Muscle of back (tissue), 11 donors: ENCODE data around the gene ARMH2. TPM values are rescaled to one million over a fixed set of nuclear protein-coding genes. Genes with fewer than 3 reads are reported as not detected.
"Not testable (repeated sequence)": the region's sequence is repeated elsewhere in the genome, so short reads cannot be mapped to it uniquely, and the experiment has no call there.

Experiments used
- DNase-seq, 3 donors: peaks; one replicate each; pipeline versions ENCODE4 v3.0.0 to v3.0.0-alpha.2; 2013
- polyA plus RNA-seq, 10 donors: library from polyadenylated mRNA; unstranded; fragments of 120-200 nt; gene quantifications; one replicate each; pipeline ENCODE4 v1.2.1, GENCODE V29; 2013; ENCODE audit not compliant: insufficient read length in 10 of 10

Gene ARMH2
- polyA plus RNA-seq, 10 donors = not detected

DNA sequence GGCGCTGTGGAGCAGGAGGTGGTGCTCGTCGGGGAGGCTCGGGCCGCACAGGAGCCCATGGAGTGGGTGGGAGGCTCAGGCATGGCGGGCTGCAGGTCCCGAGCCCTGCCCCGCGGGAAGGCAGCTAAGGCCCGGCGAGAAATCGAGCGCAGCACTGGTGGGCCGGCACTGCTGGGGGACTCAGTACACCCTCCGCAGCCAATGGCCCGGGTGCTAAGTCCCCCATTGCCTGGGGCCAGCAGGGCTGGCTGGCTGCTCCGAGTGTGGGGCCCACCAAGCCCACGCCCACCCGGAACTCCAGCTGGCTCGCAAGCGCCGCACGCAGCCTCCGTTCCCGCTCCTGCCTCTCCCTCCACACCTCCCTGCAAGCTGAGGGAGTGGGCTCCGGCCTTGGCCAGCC is 32.7 kb downstream of the ARMH2 start:
- DNase-seq = not testable (repeated sequence)

DNA sequence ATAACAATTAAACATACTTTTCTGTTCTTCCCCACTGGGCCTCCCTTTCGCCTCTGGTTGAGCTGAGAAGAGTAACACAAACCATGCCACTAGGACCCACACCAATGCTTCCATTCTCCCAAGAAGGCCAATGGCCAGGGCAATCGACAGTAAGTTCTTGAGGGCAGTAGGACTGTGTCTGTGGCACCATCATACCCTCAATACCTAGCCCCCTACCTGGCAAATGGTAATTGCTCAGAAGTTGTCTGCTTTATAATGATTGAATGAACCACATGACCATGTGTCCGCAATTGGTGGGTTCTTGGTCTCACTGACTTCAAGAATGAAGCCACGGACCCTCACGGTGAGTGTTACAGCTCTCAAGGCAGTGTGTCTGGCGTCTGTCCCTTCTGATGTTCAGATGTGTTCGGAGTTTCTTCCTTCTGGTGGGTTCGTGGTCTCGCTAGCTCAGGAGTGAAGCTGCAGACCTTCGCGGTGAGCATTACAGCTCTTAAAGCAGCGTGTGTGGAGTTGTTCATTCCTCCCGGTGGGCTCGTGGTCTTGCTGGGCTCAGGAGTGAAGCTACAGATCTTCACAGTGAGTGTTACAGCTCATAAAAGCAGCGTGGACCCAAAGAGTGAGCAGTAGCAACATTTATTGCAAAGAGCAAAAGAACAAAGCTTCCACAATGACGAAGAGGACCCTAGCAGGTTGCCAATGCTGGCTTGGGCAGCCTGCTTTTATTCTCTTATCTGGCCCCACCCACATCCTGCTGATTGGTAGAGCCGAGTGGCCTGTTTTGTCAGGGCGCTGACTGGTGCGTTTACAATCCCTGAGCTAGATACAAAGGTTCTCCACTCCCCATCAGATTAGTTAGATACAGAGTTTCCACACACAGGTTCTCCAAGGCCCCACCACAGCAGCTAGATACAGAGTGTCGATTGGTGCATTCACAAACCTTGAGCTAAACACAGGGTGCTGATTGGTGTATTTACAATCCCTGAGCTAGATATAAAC is 33.6 kb downstream of the ARMH2 start:
- not testable (repeated sequence) for DNase-seq

DNA sequence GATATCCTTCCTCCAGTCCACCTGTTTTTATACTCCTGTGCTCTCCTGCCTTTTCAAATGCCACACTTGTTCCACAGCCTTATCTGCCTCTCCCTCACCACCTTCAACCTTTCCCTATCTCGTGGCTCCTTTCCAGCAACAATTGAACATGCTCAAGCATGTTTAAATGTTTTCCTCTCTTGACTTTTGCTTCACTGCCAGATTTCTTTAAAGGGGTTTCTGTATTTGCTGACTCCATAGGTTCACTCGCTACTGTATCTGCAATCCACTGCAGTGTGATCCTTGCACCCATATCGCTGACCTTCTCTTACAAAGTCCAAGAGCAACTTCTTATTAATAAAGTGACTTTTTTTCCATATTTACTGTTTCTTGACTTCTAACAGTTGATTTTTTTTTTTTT is 35.1 kb downstream of the ARMH2 start:
- DNase-seq = no peak

DNA sequence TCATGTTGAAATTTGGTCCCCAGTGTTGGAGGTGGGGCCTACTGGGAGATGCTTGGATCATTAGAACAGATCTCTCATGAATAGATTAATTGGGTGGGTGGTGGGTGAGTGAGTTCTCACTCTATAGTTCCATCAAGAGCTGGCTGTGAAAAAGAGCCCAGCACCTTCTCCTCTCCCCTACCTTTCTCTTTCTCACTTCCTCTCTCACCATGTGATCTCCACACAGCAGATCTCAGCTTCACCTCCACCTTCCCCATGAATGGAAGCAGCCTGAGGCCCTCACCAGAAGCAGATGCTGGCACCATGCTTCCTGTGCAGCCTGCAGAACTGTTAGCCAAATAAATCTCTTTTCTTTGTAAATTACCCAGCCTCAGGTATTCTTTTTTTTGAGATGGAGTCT is 36.9 kb downstream of the ARMH2 start:
- DNase-seq = no peak

DNA sequence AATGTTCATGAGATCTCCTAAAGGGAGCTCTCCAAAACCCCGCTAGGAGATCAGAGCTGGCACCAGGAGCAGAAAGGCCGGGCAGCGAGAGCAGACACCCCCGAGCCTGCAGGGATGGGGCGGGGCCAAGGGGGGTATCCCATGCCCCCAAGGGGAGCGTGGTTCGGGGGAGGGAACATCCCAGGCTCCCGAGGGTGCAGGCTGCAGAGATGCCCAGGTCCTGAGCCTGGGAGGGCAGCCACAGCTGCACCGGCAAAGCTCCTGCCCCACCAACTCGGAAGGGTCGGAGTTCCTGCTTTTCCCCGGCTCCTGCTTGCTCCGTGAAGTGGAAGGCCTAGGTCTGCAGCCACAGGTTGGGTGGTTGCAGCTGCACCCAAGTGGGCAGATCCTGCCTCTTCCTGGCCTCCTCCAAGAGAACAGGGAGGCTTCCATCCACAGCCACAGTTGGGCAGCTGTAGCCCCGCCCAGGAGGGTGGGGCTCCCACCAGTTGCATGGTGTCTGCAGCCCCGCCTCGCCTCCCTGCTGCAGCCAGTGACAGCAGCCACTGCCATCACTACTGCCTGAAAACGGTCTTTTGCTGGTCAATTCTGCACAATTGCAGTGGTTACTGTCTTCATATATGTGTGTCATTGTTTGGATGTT is 37.4 kb downstream of the ARMH2 start:
- DNase-seq = no peak

DNA sequence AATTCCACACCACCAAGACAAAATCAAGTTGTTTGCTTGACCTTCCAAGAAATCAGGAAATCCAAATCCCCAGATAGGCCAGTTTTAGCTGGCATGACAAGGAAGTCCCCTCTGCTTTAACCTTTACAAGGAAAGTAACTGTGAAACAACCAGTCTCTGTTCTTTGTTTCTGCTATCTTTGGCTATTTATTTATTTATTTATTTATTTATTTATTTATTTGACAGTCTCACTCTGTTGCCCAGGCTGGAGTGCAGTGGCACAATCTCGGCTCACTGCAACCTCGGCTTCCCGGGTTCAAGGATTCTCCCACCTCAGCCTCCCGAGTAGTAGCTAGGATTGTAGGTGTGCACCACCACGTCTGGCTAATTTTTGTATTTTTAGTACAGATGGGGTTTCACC is 38.5 kb downstream of the ARMH2 start:
- no peak for DNase-seq

DNA sequence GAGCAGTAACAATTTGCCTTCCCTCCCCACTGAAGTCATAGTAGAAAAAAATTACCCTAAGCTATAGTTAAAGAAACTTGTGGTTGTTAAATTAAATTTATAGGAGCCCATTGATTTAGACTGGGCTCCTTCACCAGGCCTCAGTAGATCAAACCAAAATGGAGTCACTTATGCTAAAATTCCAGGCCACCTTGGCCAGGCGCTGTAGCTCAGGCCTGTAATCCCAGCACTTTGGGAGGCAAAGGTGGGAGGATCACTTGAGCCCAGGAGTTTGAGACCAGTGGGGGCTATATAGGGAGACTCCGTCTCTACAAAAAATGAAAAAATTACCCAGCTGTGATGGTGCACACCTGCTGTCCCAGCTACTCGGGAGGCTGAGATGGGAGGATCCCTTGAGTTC is 39.0 kb downstream of the ARMH2 start:
- no peak for DNase-seq

DNA sequence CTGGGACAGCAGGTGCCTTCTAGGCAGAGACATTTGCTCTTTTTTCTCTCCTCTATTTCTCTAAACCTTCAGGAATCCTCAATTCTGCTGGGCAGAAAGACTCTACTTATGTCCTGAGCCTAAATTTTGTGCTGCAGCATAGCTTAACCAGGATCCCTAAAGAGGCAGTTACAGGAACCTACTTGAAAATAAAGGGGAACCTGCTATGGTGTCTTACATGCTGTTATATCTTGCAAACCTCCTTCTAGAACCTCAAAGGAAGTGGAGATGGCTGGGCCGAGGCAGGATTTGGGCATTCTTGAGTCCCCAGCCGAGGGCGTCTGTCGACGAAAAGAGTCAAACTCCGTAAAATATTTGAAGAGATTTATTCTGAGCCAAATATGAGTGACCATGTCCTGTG is 41.1 kb downstream of the ARMH2 start:
- DNase-seq = no peak

DNA sequence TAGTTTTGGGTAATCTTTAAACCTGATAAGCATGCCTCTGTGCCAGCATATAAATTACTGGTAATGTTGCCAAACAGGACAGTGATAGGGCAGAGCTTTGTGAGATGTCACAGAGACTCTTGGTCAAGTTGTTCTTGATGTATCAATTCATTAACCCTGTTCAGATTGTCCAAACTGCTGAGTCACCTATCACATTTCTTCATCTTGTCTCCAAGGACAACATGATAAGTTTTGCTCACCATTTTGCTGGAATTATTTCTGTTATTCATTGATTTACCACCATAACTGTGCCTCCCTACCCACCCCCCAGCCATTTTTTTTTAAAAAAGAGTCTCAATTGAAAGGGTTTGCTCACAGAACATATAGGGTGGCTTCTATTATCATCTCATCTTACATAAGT is 43.4 kb downstream of the ARMH2 start:
- no peak for DNase-seq

DNA sequence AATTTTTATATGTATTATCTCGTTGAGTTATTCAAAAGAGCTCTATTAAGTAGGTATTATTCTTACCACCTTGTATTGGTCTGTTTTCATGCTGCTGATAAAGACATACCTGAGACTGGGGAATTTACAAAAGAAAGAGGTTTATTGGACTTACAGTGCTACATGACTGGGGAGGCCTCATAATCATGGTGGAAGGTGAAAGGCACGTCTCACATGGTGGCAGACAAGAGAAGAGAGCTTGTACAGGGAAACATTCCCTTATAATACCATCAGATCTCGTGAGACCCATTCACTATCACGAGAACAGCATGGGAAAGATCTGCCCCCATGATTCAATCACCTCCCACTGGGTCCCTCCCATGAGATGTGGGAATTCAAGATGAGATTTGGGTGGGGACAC is 44.3 kb downstream of the ARMH2 start:
- DNase-seq = not testable (repeated sequence)

DNA sequence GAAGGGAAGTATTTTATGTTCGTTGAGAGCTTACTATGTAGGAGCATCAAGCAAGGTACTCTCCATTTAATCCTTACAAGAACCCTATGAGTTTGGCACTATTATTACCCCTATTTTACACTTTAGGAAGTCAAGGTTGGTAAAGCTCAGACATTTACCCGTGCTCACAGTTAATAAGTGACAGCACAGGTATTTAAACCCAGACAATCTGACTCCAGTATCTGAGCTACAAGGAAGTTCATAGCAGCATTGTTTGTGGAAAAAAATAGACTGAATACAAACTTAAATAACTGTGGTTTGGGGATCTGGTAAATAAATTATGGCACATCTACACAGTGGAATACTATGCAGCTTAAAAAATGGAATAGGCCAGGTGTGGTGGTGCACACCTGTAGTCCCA is 45.2 kb downstream of the ARMH2 start:
- no peak for DNase-seq

DNA sequence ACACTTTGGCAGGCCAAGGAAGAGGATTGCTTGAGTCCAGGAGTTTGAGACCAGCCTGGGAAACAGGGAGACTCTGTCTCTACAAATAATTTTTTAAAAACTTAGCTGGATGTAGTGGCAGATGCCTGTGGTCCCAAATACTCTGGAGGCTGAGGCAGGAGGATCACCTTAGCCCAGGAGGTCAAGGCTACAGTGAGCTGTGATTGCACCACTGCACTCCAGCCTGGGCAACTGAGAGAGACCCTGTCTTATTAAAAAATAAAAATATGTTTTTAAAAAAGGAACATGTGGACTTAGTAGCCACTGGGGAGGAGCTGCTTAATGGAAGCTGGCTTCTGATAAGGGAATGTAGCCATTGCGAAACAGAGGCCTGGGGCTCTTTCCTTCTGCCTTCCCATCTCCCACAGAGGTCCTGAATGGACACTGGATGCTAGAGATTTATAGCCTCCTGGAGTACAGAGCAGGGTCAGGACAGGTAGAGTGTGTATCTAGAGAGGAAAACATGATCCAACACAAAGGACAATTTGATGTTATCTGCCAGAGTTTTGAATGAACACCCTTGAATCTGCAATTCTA is 45.7 kb downstream of the ARMH2 start:
- no peak for DNase-seq

DNA sequence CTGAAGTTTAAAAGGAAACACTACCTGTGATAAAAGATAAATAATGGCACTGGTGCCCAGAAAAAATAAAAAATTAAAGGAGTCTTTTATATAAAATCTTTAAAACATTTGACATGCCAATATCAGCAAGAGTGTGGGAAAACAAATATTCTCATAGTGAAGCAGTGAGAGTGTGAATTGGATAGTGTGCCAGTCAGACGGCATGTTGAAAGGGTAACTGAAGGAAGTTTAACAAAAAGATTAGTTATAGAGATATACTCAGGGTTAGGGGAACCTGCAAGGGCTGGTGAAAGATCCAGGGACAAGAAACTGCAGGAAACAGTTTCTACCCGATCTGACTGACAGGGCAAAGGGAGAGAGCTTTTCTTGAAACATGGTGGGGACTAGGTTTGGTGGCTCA is 46.2 kb downstream of the ARMH2 start:
- DNase-seq = no peak

DNA sequence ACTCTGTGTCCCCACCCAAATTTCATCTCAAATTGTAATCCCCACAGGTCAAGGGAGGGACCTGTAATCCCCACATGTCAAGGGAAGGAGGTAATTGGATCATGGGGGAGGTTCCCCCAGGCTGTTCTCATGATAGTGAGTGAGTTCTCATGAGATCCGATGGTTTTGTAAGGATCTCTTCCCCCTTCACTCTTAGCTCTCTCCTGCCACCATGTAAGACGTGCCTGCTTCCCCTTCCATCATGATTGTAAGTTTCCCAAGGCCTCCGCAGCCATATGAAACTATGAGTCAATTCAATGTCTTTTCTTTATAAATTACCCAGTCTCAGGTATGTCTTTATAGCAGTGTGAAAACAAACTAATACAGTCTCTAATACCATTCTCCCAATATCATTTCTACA is 47.8 kb downstream of the ARMH2 start:
- DNase-seq = not testable (repeated sequence)

DNA sequence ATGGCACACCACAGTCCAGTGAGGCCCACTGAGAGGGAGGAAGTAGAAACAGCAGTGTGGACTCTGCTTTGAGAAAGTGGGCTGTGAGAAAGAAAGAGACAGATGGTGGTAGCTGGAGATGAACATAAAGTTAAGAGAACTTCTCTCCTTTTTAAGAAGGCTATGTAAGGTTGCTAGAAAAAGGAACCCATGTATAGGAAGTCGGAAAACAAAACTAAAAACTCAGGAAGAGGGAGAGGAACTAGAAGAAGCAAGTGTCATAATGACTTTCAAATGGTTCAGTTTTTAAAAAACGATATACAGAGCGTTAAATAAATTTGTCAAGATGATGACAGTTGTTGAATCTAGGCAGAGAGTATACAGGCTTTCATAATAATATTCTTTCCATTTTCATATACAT is 49.4 kb downstream of the ARMH2 start:
- no peak for DNase-seq

Other genes with a start within 250 kb of the ARMH2 start
- gene KIAA0319, start 152.7 kb downstream of the ARMH2 start, polyA plus RNA-seq = under 1 TPM in 8 of 10 donors, not detected in 2; 0.04 to 0.11 (median 0.08) TPM
- 10 to 100 TPM; 22.8 to 29.5 (median 27.6) TPM for gene TDP2, start 132.0 kb downstream of the ARMH2 start, polyA plus RNA-seq
- 10 to 100 TPM; 14.4 to 20.0 (median 16.5) TPM for gene ACOT13, start 131.8 kb downstream of the ARMH2 start, polyA plus RNA-seq
- 10 to 100 TPM; 81.6 to 95.0 (median 88.4) TPM for gene C6orf62, start 79.8 kb downstream of the ARMH2 start, polyA plus RNA-seq
- gene GMNN, start 24.0 kb downstream of the ARMH2 start, polyA plus RNA-seq = 10 to 100 TPM; 13.6 to 28.4 (median 18.1) TPM
- 10 to 100 TPM; 21.6 to 43.0 (median 25.5) TPM for gene RIPOR2, start 137.0 kb upstream of the ARMH2 start, polyA plus RNA-seq